Thyroid gland (tissue), 4 donors: ENCODE results near the gene PARD3.

Source experiments
- CTCF ChIP-seq, 6 experiments: fragments of 200-600 bp in 3 of 6; fragments of 450-650 bp in 3 of 6; sonication (generic) in 3 of 6; IDR thresholded peaks; one replicate each; pipeline ENCODE4 v1.5.1; 2016 to 2019; ENCODE audit warnings: antibody characterized with exemption in 6 of 6, mild to moderate bottlenecking in 2 of 6, inconsistent platforms in 1 of 6, moderate library complexity in 1 of 6
- POLR2A ChIP-seq, 2 donors: fragments of 450-650 bp; IDR thresholded peaks; one replicate each; pipeline ENCODE4 v1.6.1; 2017; ENCODE audit warnings: antibody characterized with exemption in 2 of 2, mild to moderate bottlenecking in 2 of 2, moderate library complexity in 1 of 2

- TF ChIP-seq CTCF (IDR thresholded peaks at IDR 0.05): no peak
- no peak for TF ChIP-seq POLR2A (IDR thresholded peaks at IDR 0.05)
These were observed 277.4 kb downstream of the PARD3 start for GRCh38 chr10:34537629-34538231.
